ENCODE results near the gene CHI3L1.

Gene CHI3L1

GRCh38 chr1:203152158-203153034, 34.1 kb downstream of the CHI3L1 start:
- no peak for DNase-seq
- ChIA-PET CTCF (interaction anchor here (1.4 to 1.9 kb wide), 3 partner anchors 14 to 113 kb away, joined by 5 to 9 read pairs (median 7); no protein-coding TSS in a partner anchor), POLR2A (interaction anchor here (0.5 kb wide), 1 partner anchor 190 kb away, joined by 7 read pairs; no protein-coding TSS in a partner anchor)
- WGBS (ENCODE audit: insufficient coverage) = 97% methylated on average over 8 of the region's 10 CpGs
- H3K27me3 ChIP-seq (replicated peaks in 2 of 5; ENCODE audit: control insufficient read depth in 4 of 5, insufficient read depth in 5 of 5, low read length in 4 of 5) = peaks cover 0 to 3% (median 0%) of the 10 kb centered on the region in 5 experiments
- H3K36me3 ChIP-seq (ENCODE audit: control insufficient read depth in 4 of 4, insufficient read depth in 4 of 4, low read length in 3 of 4) = no peaks in the 10 kb centered on the region
- H3K4me3 ChIP-seq (ENCODE audit: control insufficient read depth in 1 of 7, extremely low read depth in 1 of 7, insufficient read depth in 4 of 7, low read depth in 2 of 7, low read length in 6 of 7) = no peak overlapping the region
- H3K27ac ChIP-seq (ENCODE audit: insufficient read depth in 1 of 2, low read depth in 1 of 2, low read length in 2 of 2, poor library complexity in 1 of 2, severe bottlenecking in 2 of 2) = no peak overlapping the region
- peaks cover 0 to 10% (median 0%) of the 10 kb centered on the region in 4 experiments for H3K4me1 ChIP-seq (ENCODE audit: control extremely low read depth in 1 of 4, control insufficient read depth in 4 of 4, insufficient read depth in 4 of 4, low read length in 3 of 4)
- H3K9me3 ChIP-seq (ENCODE audit: control extremely low read depth in 1 of 5, control insufficient read depth in 4 of 5, insufficient read depth in 2 of 5, low read depth in 1 of 5, low read length in 4 of 5) = no peaks in the 10 kb centered on the region

- POLR2A ChIA-PET = interaction anchor here (0.5 kb wide), 1 partner anchor 191 kb away, joined by 7 read pairs; no protein-coding TSS in a partner anchor
- WGBS (ENCODE audit: insufficient coverage) = 87% methylated on average over 6 of the region's 9 CpGs
- CTCF ChIA-PET = interaction anchor here (1.4 to 1.9 kb wide), 5 partner anchors 10 to 112 kb away, joined by 3 to 9 read pairs (median 5); no protein-coding TSS in a partner anchor
- H3K27me3 ChIP-seq (replicated peaks in 2 of 5; ENCODE audit: control insufficient read depth in 4 of 5, insufficient read depth in 5 of 5, low read length in 4 of 5) = peaks cover 0 to 1% (median 0%) of the 10 kb centered on the region in 5 experiments
- DNase-seq = no peak
- H3K27ac ChIP-seq (ENCODE audit: insufficient read depth in 1 of 2, low read depth in 1 of 2, low read length in 2 of 2, poor library complexity in 1 of 2, severe bottlenecking in 2 of 2) = no peak overlapping the region
- H3K36me3 ChIP-seq (ENCODE audit: control insufficient read depth in 4 of 4, insufficient read depth in 4 of 4, low read length in 3 of 4) = no peaks in the 10 kb centered on the region
- H3K9me3 ChIP-seq (ENCODE audit: control extremely low read depth in 1 of 5, control insufficient read depth in 4 of 5, insufficient read depth in 2 of 5, low read depth in 1 of 5, low read length in 4 of 5) = no peaks in the 10 kb centered on the region
- peaks cover 0 to 10% (median 0%) of the 10 kb centered on the region in 4 experiments for H3K4me1 ChIP-seq (ENCODE audit: control extremely low read depth in 1 of 4, control insufficient read depth in 4 of 4, insufficient read depth in 4 of 4, low read length in 3 of 4)
- no peak overlapping the region for H3K4me3 ChIP-seq (ENCODE audit: control insufficient read depth in 1 of 7, extremely low read depth in 1 of 7, insufficient read depth in 4 of 7, low read depth in 2 of 7, low read length in 6 of 7)
Measured at GRCh38 chr1:203151362-203152157, 34.9 kb downstream of the CHI3L1 start.

- ChIA-PET POLR2A (interaction anchor here (0.5 kb wide), 1 partner anchor 527 kb away, joined by 3 read pairs; no protein-coding TSS in a partner anchor), CTCF (interaction anchor here (1.1 to 2.2 kb wide), 5 partner anchors 10 to 65 kb away, joined by 3 to 7 read pairs (median 5); no protein-coding TSS in a partner anchor)
- WGBS (ENCODE audit: insufficient coverage) = 90% methylated on average over 6 of the region's 9 CpGs
- Histone ChIP-seq H3K27me3 (replicated peaks in 2 of 5; ENCODE audit: control insufficient read depth in 4 of 5, insufficient read depth in 5 of 5, low read length in 4 of 5) (peaks cover 0 to 1% (median 0%) of the 10 kb centered on the region in 5 experiments), H3K4me3 (ENCODE audit: control insufficient read depth in 1 of 7, extremely low read depth in 1 of 7, insufficient read depth in 4 of 7, low read depth in 2 of 7, low read length in 6 of 7) (no peak overlapping the region), H3K36me3 (ENCODE audit: control insufficient read depth in 4 of 4, insufficient read depth in 4 of 4, low read length in 3 of 4) (no peaks in the 10 kb centered on the region), H3K9me3 (ENCODE audit: control extremely low read depth in 1 of 5, control insufficient read depth in 4 of 5, insufficient read depth in 2 of 5, low read depth in 1 of 5, low read length in 4 of 5) (no peaks in the 10 kb centered on the region), H3K4me1 (ENCODE audit: control extremely low read depth in 1 of 4, control insufficient read depth in 4 of 4, insufficient read depth in 4 of 4, low read length in 3 of 4) (peaks cover 0 to 10% (median 0%) of the 10 kb centered on the region in 4 experiments), H3K27ac (ENCODE audit: insufficient read depth in 1 of 2, low read depth in 1 of 2, low read length in 2 of 2, poor library complexity in 1 of 2, severe bottlenecking in 2 of 2) (no peak overlapping the region)
- no peak for DNase-seq
Measured at GRCh38 chr1:203150511-203151297, 35.8 kb downstream of the CHI3L1 start.

- DNase-seq = no peak
- no peaks in the 10 kb centered on the region for H3K36me3 ChIP-seq (ENCODE audit: control insufficient read depth in 4 of 4, insufficient read depth in 4 of 4, low read length in 3 of 4)
- 62% methylated on average over 6 of the region's 7 CpGs for WGBS (ENCODE audit: insufficient coverage)
- H3K9me3 ChIP-seq (ENCODE audit: control extremely low read depth in 1 of 5, control insufficient read depth in 4 of 5, insufficient read depth in 2 of 5, low read depth in 1 of 5, low read length in 4 of 5) = no peaks in the 10 kb centered on the region
- no peak overlapping the region for H3K27ac ChIP-seq (ENCODE audit: insufficient read depth in 1 of 2, low read depth in 1 of 2, low read length in 2 of 2, poor library complexity in 1 of 2, severe bottlenecking in 2 of 2)
- H3K27me3 ChIP-seq (replicated peaks in 2 of 5; ENCODE audit: control insufficient read depth in 4 of 5, insufficient read depth in 5 of 5, low read length in 4 of 5) = peaks cover 0 to 1% (median 0%) of the 10 kb centered on the region in 5 experiments
- ChIA-PET POLR2A (no interaction called here), CTCF (interaction anchor here (0.7 to 4.2 kb wide), 9 partner anchors 9 to 1886 kb away, joined by 3 to 16 read pairs (median 4); no protein-coding TSS in a partner anchor)
- H3K4me1 ChIP-seq (ENCODE audit: control extremely low read depth in 1 of 4, control insufficient read depth in 4 of 4, insufficient read depth in 4 of 4, low read length in 3 of 4) = peaks cover 0 to 10% (median 0%) of the 10 kb centered on the region in 4 experiments
- no peak overlapping the region for H3K4me3 ChIP-seq (ENCODE audit: control insufficient read depth in 1 of 7, extremely low read depth in 1 of 7, insufficient read depth in 4 of 7, low read depth in 2 of 7, low read length in 6 of 7)
Measured at GRCh38 chr1:203149188-203149840, 37.2 kb downstream of the CHI3L1 start.

- H3K27ac ChIP-seq (ENCODE audit: insufficient read depth in 1 of 2, low read depth in 1 of 2, low read length in 2 of 2, poor library complexity in 1 of 2, severe bottlenecking in 2 of 2) = no peak overlapping the region
- 93% methylated on average over 12 of the region's 12 CpGs for WGBS (ENCODE audit: insufficient coverage)
- ChIA-PET CTCF (interaction anchor here (0.9 to 4.2 kb wide), 9 partner anchors 12 to 31 kb away, joined by 3 to 16 read pairs (median 4); no protein-coding TSS in a partner anchor), POLR2A (no interaction called here)
- no peaks in the 10 kb centered on the region for H3K36me3 ChIP-seq (ENCODE audit: control insufficient read depth in 4 of 4, insufficient read depth in 4 of 4, low read length in 3 of 4)
- H3K9me3 ChIP-seq (ENCODE audit: control extremely low read depth in 1 of 5, control insufficient read depth in 4 of 5, insufficient read depth in 2 of 5, low read depth in 1 of 5, low read length in 4 of 5) = no peaks in the 10 kb centered on the region
- DNase-seq = no peak
- no peak overlapping the region for H3K4me3 ChIP-seq (ENCODE audit: control insufficient read depth in 1 of 7, extremely low read depth in 1 of 7, insufficient read depth in 4 of 7, low read depth in 2 of 7, low read length in 6 of 7)
- H3K4me1 ChIP-seq (ENCODE audit: control extremely low read depth in 1 of 4, control insufficient read depth in 4 of 4, insufficient read depth in 4 of 4, low read length in 3 of 4) = peaks cover 0 to 8% (median 0%) of the 10 kb centered on the region in 4 experiments
- no peaks in the 10 kb centered on the region for H3K27me3 ChIP-seq (replicated peaks in 2 of 5; ENCODE audit: control insufficient read depth in 4 of 5, insufficient read depth in 5 of 5, low read length in 4 of 5)
Measured at GRCh38 chr1:203148579-203148978, 37.9 kb downstream of the CHI3L1 start.

- DNase-seq = no peak
- Histone ChIP-seq H3K27ac (ENCODE audit: insufficient read depth in 1 of 2, low read depth in 1 of 2, low read length in 2 of 2, poor library complexity in 1 of 2, severe bottlenecking in 2 of 2) (no peak overlapping the region), H3K4me3 (ENCODE audit: control insufficient read depth in 1 of 7, extremely low read depth in 1 of 7, insufficient read depth in 4 of 7, low read depth in 2 of 7, low read length in 6 of 7) (no peak overlapping the region), H3K36me3 (ENCODE audit: control insufficient read depth in 4 of 4, insufficient read depth in 4 of 4, low read length in 3 of 4) (no peaks in the 10 kb centered on the region), H3K9me3 (ENCODE audit: control extremely low read depth in 1 of 5, control insufficient read depth in 4 of 5, insufficient read depth in 2 of 5, low read depth in 1 of 5, low read length in 4 of 5) (no peaks in the 10 kb centered on the region), H3K4me1 (ENCODE audit: control extremely low read depth in 1 of 4, control insufficient read depth in 4 of 4, insufficient read depth in 4 of 4, low read length in 3 of 4) (peaks cover 0 to 6% (median 0%) of the 10 kb centered on the region in 4 experiments), H3K27me3 (replicated peaks in 2 of 5; ENCODE audit: control insufficient read depth in 4 of 5, insufficient read depth in 5 of 5, low read length in 4 of 5) (no peaks in the 10 kb centered on the region)
- ChIA-PET POLR2A (no interaction called here), CTCF (interaction anchor here (0.9 to 4.2 kb wide), 10 partner anchors 11 to 117 kb away, joined by 3 to 16 read pairs (median 4); no protein-coding TSS in a partner anchor)
- WGBS (ENCODE audit: insufficient coverage) = 98% methylated on average over 5 of the region's 5 CpGs
Measured at GRCh38 chr1:203148127-203148526, 38.4 kb downstream of the CHI3L1 start.

All from common myeloid progenitor, CD34-positive (primary cell).